Lung (tissue), 12 donors: ENCODE results near the gene TRIM44. TPM values are rescaled to one million over a fixed set of nuclear protein-coding genes. Genes with fewer than 3 reads are reported as not detected.
"Not testable (repeated sequence)": the region's sequence is repeated elsewhere in the genome, so short reads cannot be mapped to it uniquely, and the experiment has no call there.

Experiments
- ATAC-seq: fragments of 200-7000 bp; cut with Tn5 transposase; one replicate; pipeline ENCODE4 v1.9.1; 2020; ENCODE audit warnings: moderate number of reproducible peaks; ENCODE audit not compliant: insufficient read depth, low FRiP score
- DNase-seq, 3 donors: peaks; one replicate each; pipeline ENCODE4 v3.0.0-alpha.2; 2013 to 2017
- H3K27ac ChIP-seq, 2 donors: one replicate each; pipeline ENCODE4 v1.5.1; 2013; ENCODE audit warnings: mild to moderate bottlenecking in 2 of 2, moderate library complexity in 2 of 2, control low read depth in 1 of 2, inconsistent platforms in 1 of 2, low read depth in 1 of 2, low read length in 1 of 2
- H3K27me3 ChIP-seq, 3 donors: one replicate each; pipeline ENCODE4 v1.5.1; 2013; ENCODE audit warnings: low read length in 2 of 3; ENCODE audit not compliant: control insufficient read depth in 3 of 3, insufficient read depth in 3 of 3
- H3K36me3 ChIP-seq, 4 donors: one replicate each; pipeline ENCODE4 v1.5.1; 2013; ENCODE audit warnings: low read length in 4 of 4, mild to moderate bottlenecking in 1 of 4, moderate library complexity in 1 of 4; ENCODE audit not compliant: control insufficient read depth in 4 of 4, insufficient read depth in 4 of 4
- H3K4me1 ChIP-seq, 5 donors: one replicate each; pipeline ENCODE4 v1.5.1; 2013; ENCODE audit warnings: low read length in 5 of 5, mild to moderate bottlenecking in 2 of 5, moderate library complexity in 1 of 5; ENCODE audit not compliant: control insufficient read depth in 5 of 5, insufficient read depth in 5 of 5
- H3K4me3 ChIP-seq: one replicate; pipeline ENCODE4 v1.5.1; 2013; ENCODE audit warnings: mild to moderate bottlenecking, control low read depth, moderate library complexity
- H3K9ac ChIP-seq, 2 donors: one replicate each; pipeline ENCODE4 v1.5.1; 2013; ENCODE audit warnings: low read length in 2 of 2, control low read depth in 1 of 2; ENCODE audit not compliant: insufficient read depth in 1 of 2
- H3K9me3 ChIP-seq, 4 donors: one replicate each; pipeline ENCODE4 v1.5.1; 2013; ENCODE audit warnings: low read length in 3 of 4, mild to moderate bottlenecking in 1 of 4, moderate library complexity in 1 of 4; ENCODE audit not compliant: control insufficient read depth in 4 of 4, insufficient read depth in 3 of 4
- WGBS, 2 donors: extraction: QIAGEN DNeasy Blood & Tissue Kit; methylation state at CpG; one replicate each; pipeline ENCODE4 v1.1.7; 2013; 5-methylcytosine and 5-hydroxymethylcytosine counted together
- polyA plus RNA-seq, 2 donors: library from polyadenylated mRNA; stranded (reverse); fragments of 200-250 nt; gene quantifications; one replicate each; pipeline ENCODE4 v1.2.1, GENCODE V29; 2013
- total RNA-seq, 2 donors: library from RNA; depleted of rRNA in 1 of 2; stranded (reverse); fragments of >200 nt in 1 of 2; gene quantifications; one replicate each; pipeline ENCODE4 v1.2.1, GENCODE V29; 2014 to 2021
- TF ChIP-seq, protein P1 (sequence below): IDR thresholded peaks from 2 replicates; pipeline ENCODE4 v1.5.1; 2012; ENCODE audit warnings: mild to moderate bottlenecking; ENCODE audit errors: control extremely low read depth, extremely low read depth
- donor health status: control.
- donor health status: control.
- donor health status: Bipolar disorder and iron deficiency.
- donor health status: healthy.
- donor health status: DM: yes; HTN: yes; CAD: no.

Gene TRIM44
- total and polyA plus RNA-seq, 4 donors: 9.1 to 62.2 (median 22.7) TPM

DNA sequence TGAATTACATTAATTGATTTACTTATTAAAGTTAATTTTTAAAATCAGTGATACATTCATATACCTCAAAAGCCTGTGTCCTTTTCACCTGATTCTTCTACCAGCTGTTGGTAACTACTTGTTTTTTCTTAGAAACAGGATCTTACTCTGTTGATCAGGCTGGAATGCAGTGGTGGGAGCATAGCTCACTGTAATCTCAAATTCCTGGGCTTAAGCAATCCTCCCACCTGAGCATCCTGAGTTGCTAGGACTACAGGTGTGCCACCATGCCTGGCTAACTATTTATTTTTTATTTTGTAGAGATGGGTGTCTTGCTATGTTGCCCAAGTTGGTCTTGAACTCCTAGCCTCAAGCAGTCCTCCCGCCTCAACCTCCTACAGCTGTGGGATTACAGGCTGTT, 4.7 kb downstream of the TRIM44 start:
- ATAC-seq: no peak
- no peak for DNase-seq
- Histone ChIP-seq H3K4me3 (no peak overlapping the region), H3K9ac (no peak overlapping the region), H3K9me3 (peaks cover 0 to 18% (median 0%) of the 10 kb centered on the region in 4 donors), H3K36me3 (peaks cover 0 to 12% (median 3%) of the 10 kb centered on the region in 4 donors), H3K4me1 (peaks cover 0 to 18% (median 10%) of the 10 kb centered on the region in 5 donors), H3K27ac (no peak overlapping the region), H3K27me3 (no peaks in the 10 kb centered on the region)
- 96 to 100% methylated on average over 1 of the region's 1 CpG for WGBS, 2 donors
- TF ChIP-seq, protein P1, sequence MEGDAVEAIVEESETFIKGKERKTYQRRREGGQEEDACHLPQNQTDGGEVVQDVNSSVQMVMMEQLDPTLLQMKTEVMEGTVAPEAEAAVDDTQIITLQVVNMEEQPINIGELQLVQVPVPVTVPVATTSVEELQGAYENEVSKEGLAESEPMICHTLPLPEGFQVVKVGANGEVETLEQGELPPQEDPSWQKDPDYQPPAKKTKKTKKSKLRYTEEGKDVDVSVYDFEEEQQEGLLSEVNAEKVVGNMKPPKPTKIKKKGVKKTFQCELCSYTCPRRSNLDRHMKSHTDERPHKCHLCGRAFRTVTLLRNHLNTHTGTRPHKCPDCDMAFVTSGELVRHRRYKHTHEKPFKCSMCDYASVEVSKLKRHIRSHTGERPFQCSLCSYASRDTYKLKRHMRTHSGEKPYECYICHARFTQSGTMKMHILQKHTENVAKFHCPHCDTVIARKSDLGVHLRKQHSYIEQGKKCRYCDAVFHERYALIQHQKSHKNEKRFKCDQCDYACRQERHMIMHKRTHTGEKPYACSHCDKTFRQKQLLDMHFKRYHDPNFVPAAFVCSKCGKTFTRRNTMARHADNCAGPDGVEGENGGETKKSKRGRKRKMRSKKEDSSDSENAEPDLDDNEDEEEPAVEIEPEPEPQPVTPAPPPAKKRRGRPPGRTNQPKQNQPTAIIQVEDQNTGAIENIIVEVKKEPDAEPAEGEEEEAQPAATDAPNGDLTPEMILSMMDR: no peak

GRCh38 chr11:35668350-35668749, 5.8 kb downstream of the TRIM44 start:
- not testable (repeated sequence) for H3K9ac ChIP-seq, H3K27ac ChIP-seq, H3K4me3 ChIP-seq, H3K27me3 ChIP-seq, DNase-seq, ATAC-seq
- peaks cover 0 to 28% (median 8%) of the 10 kb centered on the region in 5 donors for H3K4me1 ChIP-seq
- WGBS, 2 donors: 93 to 98% methylated on average over 3 of the region's 3 CpGs
- H3K36me3 ChIP-seq: peaks cover 0 to 12% (median 3%) of the 10 kb centered on the region in 4 donors
- peaks cover 0 to 18% (median 0%) of the 10 kb centered on the region in 4 donors for H3K9me3 ChIP-seq

GRCh38 chr11:35671396-35672127, 9.0 kb downstream of the TRIM44 start:
- peaks cover 0 to 32% (median 0%) of the 10 kb centered on the region in 5 donors for H3K4me1 ChIP-seq
- H3K27me3 ChIP-seq: no peaks in the 10 kb centered on the region
- H3K4me3 ChIP-seq: no peak overlapping the region
- H3K36me3 ChIP-seq: no peaks in the 10 kb centered on the region
- TF ChIP-seq, protein P1: no peak
- no peak overlapping the region for H3K27ac ChIP-seq
- peaks cover 0 to 6% (median 0%) of the 10 kb centered on the region in 4 donors for H3K9me3 ChIP-seq
- WGBS, 2 donors: 96 to 98% methylated on average over 3 of the region's 3 CpGs
- ATAC-seq (no peak), DNase-seq (no peak)
- H3K9ac ChIP-seq: no peak overlapping the region

GRCh38 chr11:35672608-35673007, 10.0 kb downstream of the TRIM44 start:
- H3K9me3 ChIP-seq: peaks cover 0 to 4% (median 0%) of the 10 kb centered on the region in 4 donors
- 88 to 89% methylated on average over 3 of the region's 3 CpGs for whole genome bisulfite sequencing, 2 donors
- no peak overlapping the region for H3K27ac ChIP-seq
- H3K4me1 ChIP-seq: peaks cover 0 to 33% (median 0%) of the 10 kb centered on the region in 5 donors
- no peak overlapping the region for H3K9ac ChIP-seq
- H3K36me3 ChIP-seq: no peaks in the 10 kb centered on the region
- ATAC-seq (no peak), DNase-seq (no peak)
- no peak overlapping the region for H3K4me3 ChIP-seq
- no peaks in the 10 kb centered on the region for H3K27me3 ChIP-seq
- TF ChIP-seq, protein P1: no peak
